HG02840 (cell line): Measurements from ENCODE around the gene ANO7.

Source experiments
- ATAC-seq: cut with Tn5 transposase; IDR thresholded peaks from one replicate; pipeline ENCODE4 v1.9.1; 2021; ENCODE audit warnings: mild to moderate bottlenecking, moderate library complexity, moderate number of reproducible peaks; ENCODE audit not compliant: unreplicated experiment, low FRiP score

The ANO7 gene

DNA sequence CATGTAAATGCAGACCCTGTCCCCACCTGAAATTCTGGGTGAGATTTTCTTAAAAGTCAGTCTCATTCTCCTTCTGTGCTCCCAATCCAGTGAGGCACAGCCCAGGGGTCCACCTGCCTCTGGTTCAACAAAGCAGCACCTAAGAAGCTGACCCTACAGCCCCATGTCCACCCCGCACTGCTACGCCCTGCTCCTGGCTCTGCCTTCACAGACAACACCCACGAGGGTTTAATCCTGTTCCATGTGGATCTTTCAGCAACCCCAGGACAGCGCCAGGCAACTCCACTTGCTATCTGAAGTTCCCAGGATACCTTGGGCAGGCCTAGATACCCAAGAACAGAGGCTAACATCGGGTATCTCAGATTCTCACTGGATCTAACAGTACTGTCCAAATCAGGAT lies 82.1 kb downstream of the ANO7 start:
- ATAC-seq = no peak

DNA sequence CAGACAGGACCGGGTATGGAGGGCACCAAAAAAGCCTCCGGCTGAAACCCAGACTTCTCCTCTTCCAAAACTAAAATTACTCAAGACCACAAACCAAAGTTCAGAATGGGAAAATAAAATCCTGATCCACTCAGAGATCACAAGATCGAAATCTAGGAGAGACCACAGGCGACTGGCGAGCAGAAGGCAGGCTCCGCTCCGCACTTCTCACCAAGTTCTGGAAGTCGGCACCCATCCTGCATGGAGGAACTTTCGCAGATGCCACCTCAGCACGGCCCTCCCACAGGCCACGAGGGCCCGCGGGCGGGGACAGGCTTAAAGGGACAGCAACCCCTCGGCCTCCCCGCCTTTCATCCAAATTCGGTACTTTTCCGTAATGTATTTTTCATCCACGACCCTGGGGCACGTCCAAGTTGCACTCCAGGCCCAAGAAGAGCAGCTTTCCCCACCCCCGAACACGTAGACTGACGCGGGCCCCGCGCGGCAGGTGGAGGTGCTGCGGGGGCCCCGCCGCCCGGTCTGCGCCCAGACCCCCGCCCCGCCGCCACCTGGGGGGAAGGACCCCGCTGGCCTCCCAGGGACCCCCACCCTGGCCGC lies 83.3 kb downstream of the ANO7 start:
- ATAC-seq = peak; percentile 39

DNA sequence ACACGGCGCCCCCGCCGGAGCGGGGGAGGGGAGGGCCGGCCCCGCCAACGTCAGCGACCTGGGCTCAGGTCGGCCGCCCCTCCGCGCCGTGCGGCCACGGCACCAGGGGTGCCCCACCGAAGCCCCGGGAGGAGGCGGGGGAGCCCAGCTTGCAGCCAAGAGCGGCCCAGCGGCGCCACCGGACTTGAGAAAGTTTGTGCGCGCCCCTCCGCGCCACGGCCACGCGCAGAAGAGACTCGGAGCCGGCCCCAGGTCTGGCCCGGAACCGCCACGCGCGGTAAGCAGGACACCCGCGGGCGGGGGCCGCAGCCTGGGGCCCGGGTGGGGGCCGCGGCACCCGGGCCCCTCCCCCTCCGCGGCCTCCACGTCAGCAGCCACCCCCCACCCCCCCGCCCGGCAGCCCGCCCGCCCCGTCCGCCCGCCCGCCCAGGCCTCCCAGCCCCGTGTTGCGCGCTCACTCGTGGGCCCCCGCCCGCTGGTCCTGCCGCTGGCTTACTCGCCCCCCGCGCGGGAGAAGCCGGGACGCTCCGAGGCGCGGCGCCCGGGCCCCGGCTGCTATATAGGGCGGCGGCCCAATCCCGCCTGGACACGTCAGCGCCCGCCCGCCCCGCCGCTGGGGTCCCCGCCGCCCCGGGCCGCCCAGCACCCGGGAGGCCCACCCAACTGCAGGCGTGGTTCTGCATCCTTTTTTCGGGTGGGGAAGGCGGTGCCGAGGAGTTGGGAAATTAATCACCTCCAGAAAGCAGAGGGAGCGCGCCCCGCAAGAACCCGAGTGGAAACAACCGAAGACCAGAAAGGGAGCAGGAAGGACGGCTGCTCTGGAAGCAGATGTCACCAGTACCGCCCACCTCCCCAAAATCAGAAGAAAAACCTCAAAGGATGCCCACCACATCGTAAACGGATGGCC lies 84.1 kb downstream of the ANO7 start:
- ATAC-seq = peak; percentile 47

DNA sequence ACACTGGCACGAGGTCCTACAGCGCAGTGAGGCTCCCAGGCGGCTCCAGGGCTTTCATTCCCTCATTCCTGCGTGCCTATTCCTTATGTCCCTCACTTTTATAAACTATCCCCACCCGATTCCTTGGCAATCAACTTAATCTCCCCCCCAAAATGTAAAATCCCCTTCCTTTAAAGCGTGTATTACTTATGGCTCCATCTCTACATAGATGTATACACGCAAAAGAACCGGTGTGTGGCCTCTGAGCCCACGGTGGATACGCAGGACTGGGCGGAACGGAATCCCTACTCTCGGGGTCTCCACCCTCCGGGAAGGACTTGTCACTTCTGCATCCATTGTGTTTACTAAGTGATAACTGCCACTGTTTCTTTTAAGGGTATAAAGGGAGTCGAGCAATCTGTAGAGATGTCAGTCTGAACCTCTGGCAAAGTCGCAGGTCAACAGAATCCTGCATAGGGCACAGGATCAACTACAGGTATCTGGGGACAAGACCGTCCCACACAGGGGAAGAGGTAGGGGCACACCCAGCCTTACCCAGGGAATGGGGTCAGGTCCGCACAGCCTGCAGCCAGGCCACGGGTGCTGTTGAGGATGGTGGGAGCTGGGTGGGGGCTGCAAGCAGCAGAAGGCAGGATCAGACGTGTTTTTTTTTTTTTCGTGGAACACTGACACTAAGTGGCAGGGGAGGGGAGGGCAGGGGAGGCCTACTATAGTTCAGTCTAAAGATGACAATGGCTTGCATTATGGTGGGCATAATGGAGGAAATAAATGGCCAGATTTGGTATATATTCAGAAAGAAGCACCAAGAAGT lies 84.9 kb downstream of the ANO7 start:
- no peak for ATAC-seq

DNA sequence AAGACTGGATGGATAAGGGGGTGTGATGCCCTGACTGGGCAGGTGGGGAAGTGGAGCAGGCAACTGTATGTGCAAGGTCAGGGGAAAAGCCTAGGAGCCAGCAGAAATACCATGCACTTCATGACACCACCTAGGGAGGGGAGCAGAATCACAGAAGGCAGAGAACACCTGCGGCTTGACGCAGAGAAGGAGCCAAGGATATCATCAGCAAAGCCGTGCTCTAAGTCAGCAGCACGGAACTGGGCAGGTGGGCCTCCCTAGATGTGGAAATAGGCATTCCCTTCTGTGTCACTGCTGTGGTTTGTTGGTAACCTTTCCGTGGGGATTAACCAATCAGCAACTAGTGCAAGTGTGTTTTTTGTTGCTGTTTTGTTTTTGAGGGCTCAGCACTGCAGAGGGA lies 85.7 kb downstream of the ANO7 start:
- no peak for ATAC-seq
